Subcutaneous preadipocyte (primary cell): Measurements from ENCODE around the gene OR52A5. TPM values are rescaled to one million over a fixed set of nuclear protein-coding genes. Genes with fewer than 3 reads are reported as not detected.

Source experiments
- total RNA-seq: library from RNA; depleted of rRNA; stranded (reverse); fragments of >200 nt; gene quantifications from 2 replicates; pipeline ENCODE4 v1.2.3, GENCODE V29; 2012

The OR52A5 gene
- not detected in 2 replicates for total RNA-seq

DNA sequence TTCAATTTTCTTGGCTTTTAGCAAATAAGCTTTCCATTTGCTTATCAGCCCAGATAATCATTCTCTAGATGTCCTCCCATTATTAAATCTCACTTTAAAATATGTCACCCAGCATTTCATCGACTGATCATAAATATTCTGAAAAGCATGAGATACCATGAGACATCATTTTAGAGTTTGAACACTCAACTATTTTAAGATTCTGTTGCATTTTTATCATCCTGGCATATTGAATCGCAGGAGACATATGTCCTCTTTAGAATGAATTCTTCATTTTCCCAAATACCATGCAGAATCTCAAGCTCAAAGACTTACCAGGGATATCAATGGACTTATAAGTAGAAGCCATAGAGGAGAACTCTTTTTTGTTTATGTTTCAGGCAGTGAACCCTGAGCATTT, at the start of gene OR52A5:
Gene OR52A5 (minus strand): TSS at position 361 of the 400 bp plus-strand sequence. CDS start 5,714 bp downstream, outside the sequence.

DNA sequence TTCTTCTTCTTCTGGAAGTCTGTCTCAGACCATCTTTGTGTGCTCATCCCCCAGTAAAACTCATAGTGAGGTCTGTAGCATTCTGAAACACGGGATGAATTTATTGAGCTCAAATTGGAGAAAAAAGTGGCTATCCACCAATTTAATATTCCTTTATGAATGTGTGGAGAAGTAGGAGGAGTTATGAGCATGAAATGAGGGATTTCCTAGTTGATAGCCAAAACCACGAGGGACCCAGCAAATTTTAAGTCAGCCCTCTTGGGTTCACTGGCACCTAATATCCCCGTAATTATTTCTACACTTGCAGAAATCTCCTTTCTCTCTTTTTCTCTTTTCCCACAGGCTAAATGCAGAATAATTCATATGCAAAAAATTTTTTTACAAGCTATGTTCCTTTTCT, 16.5 kb upstream of the OR52A5 start, which contains the start of gene OR52A1:
Gene OR52A1 (minus strand): TSS at position 101 of the 400 bp plus-strand sequence. CDS start 2,388 bp downstream, outside the sequence.

Other genes starting within 250 kb of the OR52A5 start
- gene OR51A7, start 234.6 kb downstream of the OR52A5 start, total RNA-seq, result not detected in 2 replicates
- not detected in 2 replicates for gene OR51G2, start 219.0 kb downstream of the OR52A5 start, total RNA-seq
- not detected in 2 replicates for gene OR51G1, start 214.0 kb downstream of the OR52A5 start, total RNA-seq
- not detected in 2 replicates for gene OR51A4, start 190.8 kb downstream of the OR52A5 start, total RNA-seq
- not detected in 2 replicates for gene OR51A2, start 182.6 kb downstream of the OR52A5 start, total RNA-seq
- not detected in 2 replicates for gene OR51L1, start 143.5 kb downstream of the OR52A5 start, total RNA-seq
- gene OR52J3, start 91.8 kb downstream of the OR52A5 start, total RNA-seq, result not detected in 2 replicates
- gene OR52E2, start 78.7 kb downstream of the OR52A5 start, total RNA-seq, result not detected in 2 replicates
- gene OR52E1, start 68.8 kb downstream of the OR52A5 start, total RNA-seq, result not detected in 2 replicates
- gene OR52A1, start 16.4 kb upstream of the OR52A5 start, total RNA-seq, result not detected in 2 replicates
- gene OR51V1, start 62.3 kb upstream of the OR52A5 start, total RNA-seq, result not detected in 2 replicates
- gene HBB, start 88.7 kb upstream of the OR52A5 start, total RNA-seq, result not detected in 2 replicates
- not detected in 2 replicates for gene HBD, start 96.1 kb upstream of the OR52A5 start, total RNA-seq
- not detected in 2 replicates for gene HBG1, start 111.5 kb upstream of the OR52A5 start, total RNA-seq
- gene HBG2, start 116.4 kb upstream of the OR52A5 start, total RNA-seq, result not detected in 2 replicates
- gene HBE1, start 131.6 kb upstream of the OR52A5 start, total RNA-seq, result not detected in 2 replicates
- gene OR51B4, start 163.6 kb upstream of the OR52A5 start, total RNA-seq, result not detected in 2 replicates
- not detected in 2 replicates for gene OR51B2, start 185.9 kb upstream of the OR52A5 start, total RNA-seq
- not detected in 2 replicates for gene OR51B5, start 205.2 kb upstream of the OR52A5 start, total RNA-seq
- gene OR51B6, start 213.2 kb upstream of the OR52A5 start, total RNA-seq, result not detected in 2 replicates
- not detected in 2 replicates for gene OR51M1, start 245.5 kb upstream of the OR52A5 start, total RNA-seq